ENCODE measurements around the gene LMNTD2.

The LMNTD2 gene

GRCh38 chr11:559020-559620, 1.4 kb downstream of the LMNTD2 start:
- no peak for TF ChIP-seq CTCF (IDR thresholded peaks at IDR 0.05; ENCODE audit: low read depth, low read length)
- H3K4me3 ChIP-seq (ENCODE audit: low read depth, low read length) = no peak overlapping the region

GRCh38 chr11:558503-558902, 2.0 kb downstream of the LMNTD2 start:
- no peak for TF ChIP-seq CTCF (IDR thresholded peaks at IDR 0.05; ENCODE audit: low read depth, low read length)
- H3K4me3 ChIP-seq (ENCODE audit: low read depth, low read length) = no peak overlapping the region

- TF ChIP-seq CTCF (IDR thresholded peaks at IDR 0.05; ENCODE audit: low read depth, low read length) = no peak
- no peak overlapping the region for H3K4me3 ChIP-seq (ENCODE audit: low read depth, low read length)
Observed at GRCh38 chr11:557328-558132, 3.0 kb downstream of the LMNTD2 start.

GRCh38 chr11:556662-557256, 3.8 kb downstream of the LMNTD2 start:
- H3K4me3 ChIP-seq (ENCODE audit: low read depth, low read length) = no peak overlapping the region
- no peak for TF ChIP-seq CTCF (IDR thresholded peaks at IDR 0.05; ENCODE audit: low read depth, low read length)

- H3K4me3 ChIP-seq (ENCODE audit: low read depth, low read length) = no peak overlapping the region
- no peak for TF ChIP-seq CTCF (IDR thresholded peaks at IDR 0.05; ENCODE audit: low read depth, low read length)
Observed at GRCh38 chr11:555780-556661, 4.5 kb downstream of the LMNTD2 start.

- no peak for TF ChIP-seq CTCF (IDR thresholded peaks at IDR 0.05; ENCODE audit: low read depth, low read length)
- no peak overlapping the region for H3K4me3 ChIP-seq (ENCODE audit: low read depth, low read length)
Observed at GRCh38 chr11:555227-555779, 5.2 kb downstream of the LMNTD2 start.

All from WI38 (cell line).